ENCODE measurements around the gene APEH.

The APEH gene

DNA sequence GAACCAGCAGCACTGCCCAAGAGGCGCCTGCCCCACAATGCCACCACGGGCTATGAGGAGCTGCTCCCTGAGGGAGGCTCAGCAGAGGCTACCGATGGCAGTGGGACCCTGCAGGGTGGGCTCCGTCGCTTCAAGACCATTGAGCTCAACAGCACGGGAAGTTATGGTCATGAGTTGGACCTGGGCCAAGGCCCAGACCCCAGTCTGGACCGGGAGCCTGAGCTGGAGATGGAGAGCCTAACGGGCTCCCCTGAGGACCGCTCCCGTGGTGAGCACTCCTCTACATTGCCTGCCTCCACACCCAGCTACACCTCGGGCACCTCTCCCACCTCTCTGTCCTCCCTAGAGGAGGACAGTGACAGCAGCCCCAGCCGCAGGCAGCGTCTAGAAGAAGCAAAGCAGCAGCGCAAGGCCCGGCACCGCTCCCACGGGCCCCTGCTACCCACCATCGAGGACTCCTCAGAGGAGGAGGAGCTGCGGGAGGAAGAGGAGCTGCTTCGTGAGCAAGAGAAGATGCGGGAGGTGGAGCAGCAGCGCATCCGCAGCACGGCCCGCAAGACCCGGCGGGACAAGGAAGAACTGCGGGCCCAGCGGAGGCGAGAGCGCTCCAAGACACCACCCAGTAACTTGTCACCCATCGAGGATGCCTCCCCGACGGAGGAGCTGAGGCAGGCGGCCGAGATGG is 21.8 kb upstream of the APEH start:
- DNase-seq = no peak

DNA sequence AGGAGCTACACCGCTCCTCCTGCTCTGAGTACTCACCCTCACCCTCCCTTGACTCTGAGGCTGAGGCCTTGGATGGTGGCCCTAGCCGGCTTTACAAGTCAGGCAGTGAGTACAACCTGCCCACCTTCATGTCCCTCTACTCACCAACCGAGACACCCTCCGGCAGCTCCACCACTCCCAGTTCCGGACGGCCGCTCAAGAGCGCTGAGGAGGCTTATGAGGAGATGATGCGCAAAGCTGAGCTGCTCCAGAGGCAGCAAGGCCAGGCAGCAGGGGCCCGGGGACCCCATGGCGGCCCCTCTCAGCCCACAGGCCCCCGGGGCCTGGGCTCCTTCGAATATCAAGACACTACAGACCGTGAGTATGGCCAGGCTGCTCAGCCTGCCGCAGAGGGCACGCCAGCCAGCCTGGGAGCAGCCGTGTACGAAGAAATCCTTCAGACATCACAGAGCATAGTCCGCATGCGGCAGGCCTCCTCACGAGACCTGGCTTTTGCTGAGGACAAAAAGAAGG is 21.2 kb upstream of the APEH start:
- no peak for DNase-seq

DNA sequence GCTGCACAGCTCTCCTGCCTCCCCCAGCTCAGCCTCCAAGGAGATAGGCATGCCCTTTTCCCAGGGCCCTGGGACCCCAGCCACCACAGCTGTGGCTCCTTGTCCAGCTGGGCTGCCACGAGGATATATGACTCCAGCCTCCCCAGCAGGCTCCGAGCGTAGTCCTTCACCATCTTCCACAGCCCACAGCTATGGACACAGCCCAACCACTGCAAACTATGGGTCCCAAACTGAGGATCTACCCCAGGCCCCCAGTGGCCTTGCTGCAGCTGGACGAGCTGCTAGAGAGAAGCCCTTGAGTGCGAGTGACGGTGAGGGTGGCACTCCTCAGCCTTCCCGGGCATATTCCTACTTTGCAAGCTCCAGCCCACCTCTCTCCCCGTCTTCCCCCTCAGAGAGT is 20.5 kb upstream of the APEH start:
- DNase-seq = no peak

DNA sequence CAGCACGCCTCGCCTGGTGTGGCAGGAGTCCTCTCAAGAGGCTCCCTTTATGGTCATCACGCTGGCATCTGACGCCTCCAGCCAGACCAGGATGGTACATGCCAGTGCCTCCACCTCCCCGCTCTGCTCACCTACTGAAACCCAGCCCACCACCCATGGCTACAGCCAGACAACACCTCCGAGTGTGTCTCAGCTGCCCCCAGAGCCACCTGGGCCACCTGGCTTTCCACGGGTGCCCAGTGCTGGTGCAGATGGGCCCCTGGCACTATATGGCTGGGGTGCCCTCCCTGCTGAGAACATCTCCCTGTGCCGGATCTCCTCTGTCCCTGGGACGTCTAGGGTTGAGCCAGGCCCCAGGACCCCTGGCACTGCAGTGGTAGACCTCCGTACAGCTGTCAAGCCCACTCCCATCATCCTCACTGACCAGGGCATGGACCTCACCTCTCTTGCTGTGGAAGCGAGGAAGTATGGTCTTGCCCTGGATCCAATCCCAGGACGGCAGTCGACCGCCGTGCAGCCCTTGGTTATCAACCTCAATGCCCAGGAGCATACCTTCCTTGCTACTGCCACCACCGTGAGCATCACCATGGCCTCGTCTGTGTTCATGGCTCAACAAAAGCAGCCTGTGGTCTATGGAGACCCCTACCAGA is 19.9 kb upstream of the APEH start:
- no peak for DNase-seq

DNA sequence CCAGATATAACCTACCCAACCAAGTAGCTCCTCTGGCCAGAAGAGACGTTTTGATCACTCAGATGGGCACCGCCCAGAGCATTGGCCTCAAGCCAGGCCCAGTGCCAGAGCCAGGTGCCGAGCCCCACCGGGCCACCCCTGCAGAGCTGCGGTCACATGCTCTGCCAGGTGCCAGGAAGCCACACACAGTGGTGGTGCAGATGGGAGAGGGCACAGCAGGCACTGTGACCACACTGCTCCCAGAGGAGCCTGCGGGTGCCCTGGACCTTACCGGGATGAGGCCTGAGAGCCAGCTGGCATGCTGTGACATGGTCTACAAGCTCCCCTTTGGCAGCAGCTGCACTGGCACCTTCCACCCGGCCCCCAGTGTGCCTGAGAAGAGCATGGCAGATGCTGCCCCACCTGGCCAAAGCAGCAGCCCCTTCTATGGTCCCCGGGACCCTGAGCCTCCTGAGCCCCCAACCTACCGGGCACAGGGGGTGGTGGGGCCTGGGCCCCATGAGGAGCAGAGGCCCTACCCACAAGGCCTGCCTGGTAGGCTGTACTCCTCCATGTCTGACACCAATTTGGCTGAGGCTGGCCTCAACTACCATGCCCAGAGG is 19.1 kb upstream of the APEH start:
- no peak for DNase-seq

DNA sequence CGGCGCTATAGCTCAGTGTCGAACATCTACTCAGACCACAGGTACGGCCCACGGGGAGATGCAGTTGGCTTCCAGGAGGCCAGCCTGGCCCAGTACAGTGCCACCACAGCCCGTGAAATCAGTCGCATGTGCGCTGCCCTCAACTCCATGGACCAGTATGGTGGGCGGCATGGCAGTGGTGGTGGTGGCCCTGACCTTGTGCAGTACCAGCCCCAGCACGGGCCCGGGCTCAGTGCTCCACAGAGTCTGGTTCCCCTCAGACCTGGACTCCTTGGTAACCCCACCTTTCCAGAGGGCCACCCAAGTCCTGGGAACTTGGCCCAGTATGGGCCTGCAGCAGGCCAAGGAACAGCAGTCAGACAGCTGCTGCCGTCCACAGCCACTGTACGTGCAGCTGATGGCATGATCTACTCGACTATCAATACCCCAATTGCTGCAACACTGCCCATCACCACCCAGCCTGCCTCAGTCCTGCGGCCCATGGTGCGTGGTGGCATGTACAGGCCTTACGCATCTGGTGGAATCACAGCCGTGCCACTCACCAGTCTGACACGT is 18.3 kb upstream of the APEH start:
- DNase-seq = no peak

DNA sequence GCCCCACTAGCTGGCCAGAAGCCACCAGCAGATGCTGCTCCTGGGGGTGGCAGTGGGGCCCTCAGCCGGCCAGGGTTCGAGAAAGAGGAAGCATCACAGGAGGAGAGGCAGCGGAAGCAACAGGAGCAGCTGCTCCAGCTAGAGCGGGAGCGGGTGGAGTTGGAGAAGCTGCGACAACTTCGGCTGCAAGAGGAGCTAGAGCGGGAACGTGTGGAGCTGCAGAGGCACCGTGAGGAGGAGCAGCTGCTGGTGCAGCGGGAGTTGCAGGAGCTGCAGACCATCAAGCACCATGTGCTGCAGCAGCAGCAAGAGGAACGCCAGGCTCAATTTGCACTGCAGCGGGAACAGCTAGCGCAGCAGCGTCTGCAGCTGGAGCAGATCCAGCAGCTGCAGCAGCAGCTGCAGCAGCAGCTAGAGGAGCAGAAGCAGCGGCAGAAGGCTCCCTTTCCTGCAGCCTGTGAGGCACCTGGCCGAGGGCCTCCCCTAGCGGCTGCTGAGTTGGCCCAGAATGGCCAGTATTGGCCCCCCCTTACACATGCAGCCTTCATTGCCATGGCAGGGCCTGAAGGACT is 17.5 kb upstream of the APEH start:
- no peak for DNase-seq

DNA sequence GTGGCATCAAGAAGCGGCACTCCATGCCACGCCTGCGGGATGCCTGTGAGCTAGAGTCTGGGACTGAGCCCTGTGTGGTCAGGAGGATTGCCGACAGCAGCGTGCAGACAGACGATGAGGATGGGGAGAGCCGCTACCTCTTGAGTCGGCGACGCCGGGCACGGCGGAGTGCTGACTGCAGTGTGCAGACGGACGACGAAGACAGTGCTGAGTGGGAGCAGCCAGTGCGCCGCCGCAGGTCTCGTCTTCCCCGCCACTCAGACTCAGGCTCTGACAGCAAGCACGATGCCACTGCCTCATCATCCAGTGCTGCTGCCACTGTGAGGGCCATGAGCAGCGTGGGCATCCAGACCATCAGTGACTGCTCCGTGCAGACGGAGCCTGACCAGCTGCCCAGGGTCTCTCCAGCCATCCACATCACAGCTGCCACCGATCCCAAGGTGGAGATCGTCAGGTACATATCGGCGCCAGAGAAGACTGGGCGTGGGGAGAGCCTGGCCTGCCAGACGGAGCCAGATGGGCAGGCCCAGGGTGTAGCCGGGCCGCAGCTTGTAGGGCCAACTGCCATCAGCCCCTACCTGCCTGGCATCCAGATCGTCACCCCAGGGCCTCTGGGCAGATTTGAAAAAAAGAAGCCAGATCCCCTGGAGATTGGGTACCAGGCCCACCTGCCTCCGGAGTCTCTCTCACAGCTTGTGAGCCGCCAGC is 16.8 kb upstream of the APEH start:
- DNase-seq = no peak

DNA sequence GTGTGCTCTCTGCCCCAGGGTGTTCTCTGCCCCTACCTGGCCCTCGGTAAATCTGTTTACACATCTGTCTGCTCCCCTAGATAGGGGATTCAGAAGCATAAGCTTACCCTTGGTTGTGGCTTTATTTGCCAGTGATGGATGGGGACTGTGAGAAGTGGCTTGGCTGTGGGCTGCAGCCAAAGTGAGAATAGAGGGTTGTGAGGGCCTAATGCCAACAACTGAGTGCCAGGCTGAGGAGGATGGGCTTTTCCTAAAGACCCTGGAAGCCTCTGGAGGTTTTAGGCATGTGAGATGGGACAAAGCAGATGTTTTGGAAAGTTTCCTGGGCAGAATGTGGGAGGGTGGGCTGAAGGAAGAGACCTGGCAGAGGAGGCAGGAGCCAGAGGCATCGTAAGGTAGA is 15.4 kb upstream of the APEH start:
- DNase-seq = no peak

DNA sequence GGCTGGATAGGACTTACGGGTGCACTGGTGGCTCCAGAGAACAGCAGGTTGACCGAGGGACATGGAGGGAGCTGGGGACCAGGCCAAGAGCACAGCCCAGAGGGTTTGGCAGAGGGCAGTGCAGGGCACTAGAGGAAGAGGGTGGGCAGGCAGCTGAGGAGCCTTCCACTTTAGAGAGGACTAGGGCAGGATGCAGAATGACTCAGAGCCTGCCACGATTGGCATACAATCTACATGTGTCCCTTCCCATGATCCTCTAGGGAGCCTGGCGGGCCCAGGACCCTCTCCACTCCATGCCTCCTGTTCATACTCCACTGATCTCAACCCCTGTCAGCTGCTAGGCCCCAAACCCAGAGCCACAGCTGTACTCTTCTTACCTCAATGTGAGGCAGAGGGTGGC is 14.4 kb upstream of the APEH start:
- DNase-seq = no peak

DNA sequence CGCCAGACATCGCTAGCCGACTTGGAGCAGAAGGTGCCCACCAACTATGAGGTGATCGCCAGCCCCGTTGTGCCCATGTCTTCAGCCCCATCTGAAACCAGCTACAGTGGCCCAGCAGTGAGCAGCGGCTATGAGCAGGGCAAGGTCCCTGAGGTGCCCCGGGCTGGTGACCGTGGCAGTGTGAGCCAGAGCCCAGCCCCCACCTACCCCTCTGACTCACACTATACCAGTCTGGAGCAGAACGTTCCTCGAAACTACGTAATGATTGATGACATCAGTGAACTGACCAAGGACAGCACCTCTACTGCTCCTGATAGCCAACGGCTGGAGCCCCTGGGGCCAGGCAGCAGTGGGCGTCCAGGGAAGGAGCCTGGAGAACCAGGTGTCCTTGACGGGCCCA is 12.9 kb upstream of the APEH start:
- DNase-seq = no peak

DNA sequence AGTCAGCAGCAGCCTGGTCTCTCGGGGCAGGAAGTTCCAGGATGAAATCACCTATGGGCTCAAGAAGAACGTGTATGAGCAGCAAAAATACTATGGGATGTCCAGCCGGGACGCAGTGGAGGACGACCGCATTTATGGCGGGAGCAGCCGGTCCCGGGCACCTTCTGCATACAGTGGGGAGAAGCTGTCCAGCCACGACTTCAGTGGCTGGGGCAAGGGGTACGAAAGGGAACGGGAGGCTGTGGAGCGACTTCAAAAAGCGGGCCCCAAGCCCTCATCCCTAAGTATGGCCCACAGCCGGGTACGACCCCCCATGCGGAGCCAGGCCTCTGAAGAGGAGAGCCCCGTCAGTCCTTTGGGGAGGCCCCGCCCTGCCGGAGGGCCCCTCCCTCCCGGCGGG is 12.1 kb upstream of the APEH start:
- no peak for DNase-seq

DNA sequence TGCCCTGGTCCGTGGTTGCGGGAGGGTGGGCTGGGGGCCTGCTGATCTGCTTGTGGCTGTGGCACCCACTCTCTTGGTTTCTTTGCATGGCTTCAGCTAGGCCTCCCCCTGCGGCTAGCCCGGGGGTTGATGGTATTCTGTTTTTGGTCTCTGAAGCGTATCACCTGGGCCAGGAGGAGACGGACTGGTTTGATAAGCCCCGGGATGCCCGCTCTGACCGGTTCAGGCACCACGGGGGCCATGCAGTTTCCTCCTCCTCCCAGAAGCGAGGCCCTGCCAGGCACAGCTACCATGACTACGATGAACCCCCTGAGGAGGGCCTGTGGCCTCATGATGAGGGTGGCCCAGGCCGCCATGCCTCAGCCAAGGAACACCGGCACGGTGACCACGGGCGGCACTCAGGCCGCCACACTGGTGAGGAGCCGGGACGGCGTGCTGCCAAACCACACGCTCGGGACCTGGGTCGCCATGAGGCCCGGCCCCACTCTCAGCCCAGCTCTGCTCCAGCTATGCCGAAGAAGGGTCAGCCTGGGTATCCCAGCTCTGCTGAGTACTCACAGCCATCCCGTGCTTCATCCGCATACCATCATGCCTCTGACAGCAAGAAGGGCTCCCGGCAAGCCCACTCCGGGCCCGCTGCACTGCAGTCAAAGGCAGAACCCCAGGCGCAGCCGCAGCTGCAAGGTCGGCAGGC is 11.3 kb upstream of the APEH start:
- no peak for DNase-seq

DNA sequence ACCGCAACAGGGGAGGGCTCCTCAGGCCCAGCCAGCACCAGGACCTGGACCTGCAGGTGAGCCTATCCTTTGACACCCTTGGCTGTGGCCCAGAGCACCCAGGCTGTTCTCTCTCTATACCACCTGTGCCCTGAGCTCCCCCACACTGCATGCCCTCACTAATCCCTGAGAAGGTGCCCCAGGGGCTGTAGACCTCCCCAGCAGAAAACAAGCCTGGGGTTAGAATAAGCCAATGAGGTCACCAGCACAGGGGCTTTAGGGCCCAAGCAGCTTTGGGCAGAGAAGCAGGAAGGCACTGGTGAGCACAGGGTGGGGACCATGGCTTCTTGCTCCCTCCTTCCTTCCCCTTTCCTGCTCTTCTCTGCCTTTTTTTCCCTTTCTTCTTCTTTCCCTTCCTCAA is 10.3 kb upstream of the APEH start:
- DNase-seq = no peak

DNA sequence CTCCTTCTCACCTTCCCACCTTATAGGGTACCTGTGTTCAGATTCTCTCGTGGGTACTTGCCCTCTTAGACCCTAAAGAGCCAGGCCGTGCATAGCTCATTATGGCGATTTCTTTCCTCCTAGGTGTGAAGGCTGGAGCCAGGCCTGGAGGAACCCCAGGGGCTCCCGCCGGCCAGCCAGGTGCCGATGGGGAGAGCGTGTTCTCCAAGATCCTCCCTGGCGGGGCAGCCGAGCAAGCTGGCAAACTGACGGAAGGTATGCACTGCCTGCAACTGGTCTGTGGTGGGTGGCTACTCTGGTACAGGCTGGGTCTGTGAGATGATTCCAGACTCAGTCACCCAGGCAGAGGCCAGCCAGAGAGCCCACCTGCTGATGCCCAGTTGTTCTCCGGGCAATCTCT is 9.9 kb upstream of the APEH start:
- DNase-seq = no peak

DNA sequence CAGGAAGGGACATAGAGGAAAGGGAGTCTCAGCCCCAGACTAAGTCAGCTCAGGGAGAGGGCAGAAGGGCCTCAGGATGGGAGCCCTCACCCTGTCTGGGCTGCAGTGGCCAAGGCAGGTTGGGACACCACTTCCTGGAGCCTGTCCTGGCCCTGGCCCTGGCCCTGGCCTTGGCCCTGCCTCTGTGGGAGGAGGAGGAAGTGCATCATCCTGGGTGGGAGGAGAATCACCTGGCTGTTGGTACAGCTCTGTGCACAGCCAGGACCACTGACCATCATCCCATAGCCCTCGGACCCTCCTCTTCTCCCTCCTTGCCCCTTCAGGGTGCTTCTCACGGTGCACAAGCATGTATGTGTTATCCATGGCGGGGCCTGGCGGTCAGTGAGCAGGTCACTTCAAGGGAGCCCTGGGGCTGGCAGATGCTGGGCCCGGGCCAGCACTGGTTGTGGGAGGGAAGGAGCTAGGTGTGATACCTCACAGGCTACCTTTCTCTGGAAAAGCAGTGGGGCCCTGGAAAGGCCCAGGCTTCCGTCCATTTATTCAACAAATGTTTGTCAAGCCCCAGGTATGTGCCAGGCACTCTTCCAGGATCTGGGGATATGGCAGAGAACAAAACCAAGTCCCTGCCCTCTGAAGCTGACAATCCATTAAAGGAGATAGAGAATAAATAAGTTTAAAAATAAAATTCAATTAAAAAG is 8.2 kb upstream of the APEH start:
- no peak for DNase-seq

DNA sequence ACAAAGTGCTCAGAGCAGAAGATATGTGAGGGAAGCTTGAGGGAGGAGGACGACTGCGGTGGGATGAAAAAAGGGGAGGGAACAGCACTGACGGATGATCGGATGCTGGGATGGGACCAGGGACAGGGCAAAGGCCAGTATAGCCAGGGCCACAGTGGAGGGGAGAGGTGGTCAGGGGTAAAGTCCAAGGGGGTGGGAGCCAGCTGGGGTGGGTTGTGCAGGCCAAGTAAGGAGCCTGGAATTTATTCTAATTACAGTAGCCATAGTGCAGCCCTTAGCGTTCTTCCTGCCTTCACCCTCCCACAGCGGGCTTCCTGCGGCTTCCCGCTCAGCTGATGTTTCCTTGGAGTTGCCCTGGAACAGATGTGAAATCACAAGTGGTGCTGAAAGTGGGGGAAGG is 7.6 kb upstream of the APEH start:
- no peak for DNase-seq

DNA sequence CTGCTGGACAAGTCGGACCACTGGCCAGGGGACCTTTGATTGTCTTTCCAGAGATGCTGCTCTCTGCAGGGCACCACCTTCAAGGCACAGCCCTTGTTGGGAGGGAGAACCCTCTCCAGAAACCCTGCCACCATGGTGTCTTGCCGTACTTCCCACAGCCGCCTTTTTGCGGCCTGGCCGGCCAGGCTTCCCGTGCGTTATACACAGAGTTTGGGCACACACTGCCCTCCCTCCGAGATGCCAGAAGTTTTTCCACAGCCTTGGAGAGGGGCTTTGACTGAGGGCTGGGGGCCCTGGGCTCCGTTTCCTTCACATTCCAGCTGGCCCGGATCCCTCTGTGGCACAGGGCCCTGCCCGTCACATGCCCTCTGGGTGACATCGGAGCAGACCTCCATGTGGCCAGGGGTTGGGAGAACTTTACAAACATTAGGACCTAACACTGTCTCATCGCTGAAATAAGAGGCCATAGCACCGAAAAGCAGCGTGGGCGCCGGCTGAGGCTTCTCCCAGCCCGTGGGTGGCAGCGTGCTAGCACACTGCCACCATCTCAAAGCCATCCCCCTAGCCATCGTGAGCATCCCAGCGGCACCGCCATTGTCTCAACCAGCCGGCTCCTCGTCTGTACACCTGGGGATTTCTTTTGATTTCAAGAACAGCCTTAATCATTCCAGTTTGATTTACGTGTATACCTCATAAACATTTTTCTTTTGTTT is 6.3 kb upstream of the APEH start:
- DNase-seq = no peak

DNA sequence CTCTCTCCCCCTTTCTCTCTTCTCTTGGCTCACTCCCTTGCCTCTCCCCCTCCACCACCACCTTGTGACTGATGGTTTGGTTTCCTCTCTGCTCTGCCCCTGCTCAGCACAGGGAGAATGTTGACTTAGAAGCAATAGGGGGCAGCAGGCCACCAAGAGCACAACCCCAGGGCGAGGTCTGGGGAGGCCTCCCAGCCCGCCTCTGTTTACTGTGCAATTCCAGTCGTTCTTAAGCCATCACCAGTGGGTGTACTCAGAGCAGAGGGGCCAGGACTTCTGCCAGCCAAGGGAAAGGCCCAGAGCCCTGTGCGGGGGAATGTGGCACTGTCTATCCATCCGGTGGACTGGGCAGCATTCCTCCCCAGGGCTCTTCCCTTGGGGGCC is 5.7 kb upstream of the APEH start:
- DNase-seq = no peak

DNA sequence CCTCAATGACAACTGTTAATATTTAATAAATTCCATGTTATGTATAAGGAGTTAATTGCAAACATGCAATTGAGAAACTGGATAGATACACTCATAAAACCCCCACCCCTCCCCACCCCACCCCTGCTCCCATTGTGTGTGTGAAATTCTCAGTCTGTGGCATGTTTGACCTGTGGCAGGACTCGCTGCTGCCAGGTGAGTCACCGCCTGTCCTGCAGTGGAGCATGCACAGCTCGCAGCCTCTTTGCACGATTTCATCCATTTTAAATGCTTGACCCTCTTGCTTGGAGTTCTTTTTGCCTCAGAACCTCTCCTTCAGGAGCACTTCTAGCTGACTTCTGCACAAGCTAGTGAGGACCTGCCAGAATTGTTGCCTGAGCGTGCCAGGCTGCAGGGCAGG is 5.3 kb upstream of the APEH start:
- no peak for DNase-seq

DNA sequence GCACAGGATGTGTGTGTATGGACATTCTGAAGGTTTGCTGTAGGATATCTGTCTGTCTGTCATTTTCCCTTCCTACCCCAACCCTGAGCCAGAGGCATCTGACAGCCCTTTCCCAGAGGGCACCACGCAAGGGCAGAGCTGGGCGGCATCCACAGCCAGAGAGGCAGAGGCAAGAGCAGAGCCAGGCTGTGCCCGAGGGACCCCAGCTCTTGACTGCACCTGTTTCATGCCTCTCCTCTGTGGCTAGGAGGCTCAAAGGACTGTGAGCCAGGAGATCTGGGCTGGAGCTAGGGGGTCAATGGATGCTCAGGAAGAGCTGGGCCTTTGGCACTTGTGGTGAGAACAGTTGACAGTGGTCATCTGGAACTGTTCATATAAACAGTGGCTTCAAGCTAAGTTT is 4.8 kb upstream of the APEH start:
- DNase-seq = no peak

Data from T-helper 2 cell (primary cell).